ENCODE data around the gene RFWD3. TPM values are rescaled to one million over a fixed set of nuclear protein-coding genes. Genes with fewer than 3 reads are reported as not detected.

Gene RFWD3
- total RNA-seq, 1 experiment from 2014 or later: 53.7 TPM

- no peaks in the 10 kb centered on the region for H3K36me3 ChIP-seq (ENCODE audit: control insufficient read depth, insufficient read depth, low read length)
- intact Hi-C loops (cut with micrococcal nuclease; ENCODE audit: unreplicated experiment) (no loop called here), in situ Hi-C loops (cut with HindIII; ENCODE audit: low pct_unique_long_range_greater_than_20kb, low sequenced_read_pairs) (no loop called here)
- peak overlapping the region; percentile 60; the same call in 1 of the 2 replicates for H3K27ac ChIP-seq (ENCODE audit: low read length)
- H3K9me3 ChIP-seq (ENCODE audit: control insufficient read depth, insufficient read depth, low read depth, low read length): no peaks in the 10 kb centered on the region
- H3K27me3 ChIP-seq (ENCODE audit: control insufficient read depth, insufficient read depth, low read length): no peaks in the 10 kb centered on the region
- DNase-seq (ENCODE audit: low read depth, low spot score) (no peak), ATAC-seq (no peak)
- no peak for TF ChIP-seq REST (IDR thresholded peaks at IDR 0.05; ENCODE audit: insufficient read depth in 1 of 2, low read depth in 2 of 2, low read length in 1 of 2)
- TF ChIP-seq TCF7L2 (IDR thresholded peaks at IDR 0.05; ENCODE audit: low read depth, low read length): no peak
- TF ChIP-seq POLR2AphosphoS5 (IDR thresholded peaks at IDR 0.05; ENCODE audit: low read depth, low read length): no peak
- TF ChIP-seq SIN3A (IDR thresholded peaks at IDR 0.05; ENCODE audit: borderline replicate concordance, insufficient read depth, low read depth, low read length): no peak
- no peak for TF ChIP-seq CTCF (IDR thresholded peaks at IDR 0.05)
- POLR2A ChIA-PET: no interaction called here
- H3K4me3 ChIP-seq (ENCODE audit: low read depth in 2 of 2, low read length in 2 of 2): no peak overlapping the region
- CTCF ChIA-PET: no interaction called here
- no TSS peak for BruUV-seq (replicated peaks)
- no peaks in the 10 kb centered on the region; the same call in 1 of the 2 replicates for H3K4me1 ChIP-seq (ENCODE audit: control insufficient read depth, insufficient read depth, low read length)
Measured at GRCh38 chr16:74583926-74584666, 82.6 kb downstream of the RFWD3 start.

GRCh38 chr16:74582970-74583369 lies 83.7 kb downstream of the RFWD3 start:
- H3K4me1 ChIP-seq (ENCODE audit: control insufficient read depth, insufficient read depth, low read length): peaks cover 6% of the 10 kb centered on the region

More at GRCh38 chr16:74582970-74583369, 83.7 kb downstream of the RFWD3 start:
- no TSS peak for BruUV-seq (replicated peaks)
- Histone ChIP-seq H3K27ac (ENCODE audit: low read length) (no peak overlapping the region), H3K27me3 (ENCODE audit: control insufficient read depth, insufficient read depth, low read length) (no peaks in the 10 kb centered on the region), H3K9me3 (ENCODE audit: control insufficient read depth, insufficient read depth, low read depth, low read length) (no peaks in the 10 kb centered on the region), H3K4me3 (ENCODE audit: low read depth in 2 of 2, low read length in 2 of 2) (no peak overlapping the region), H3K36me3 (ENCODE audit: control insufficient read depth, insufficient read depth, low read length) (no peaks in the 10 kb centered on the region)
- ChIA-PET CTCF (no interaction called here), POLR2A (no interaction called here)
- no peak for TF ChIP-seq TCF7L2 (IDR thresholded peaks at IDR 0.05; ENCODE audit: low read depth, low read length)
- TF ChIP-seq REST (IDR thresholded peaks at IDR 0.05; ENCODE audit: insufficient read depth in 1 of 2, low read depth in 2 of 2, low read length in 1 of 2): no peak
- TF ChIP-seq POLR2AphosphoS5 (IDR thresholded peaks at IDR 0.05; ENCODE audit: low read depth, low read length): no peak
- TF ChIP-seq CTCF (IDR thresholded peaks at IDR 0.05): no peak
- no peak for TF ChIP-seq SIN3A (IDR thresholded peaks at IDR 0.05; ENCODE audit: borderline replicate concordance, insufficient read depth, low read depth, low read length)
- ATAC-seq (no peak), DNase-seq (ENCODE audit: low read depth, low spot score) (no peak)
- intact Hi-C loops (cut with micrococcal nuclease; ENCODE audit: unreplicated experiment): no loop called here
- in situ Hi-C loops (cut with HindIII; ENCODE audit: low pct_unique_long_range_greater_than_20kb, low sequenced_read_pairs): no loop called here

All from Panc1 (cell line).